Measurements from ENCODE around the gene DNAL1.
A peak's percentile ranks its signal among the peaks of the same experiment; 100 is the strongest.

DNAL1 gene

GRCh38 chr14:73746520-73747378, 102.0 kb downstream of the DNAL1 start:
- Histone ChIP-seq H3K4me1 (ENCODE audit: control insufficient read depth in 1 of 2, insufficient read depth in 1 of 2, low read depth in 1 of 2, low read length in 1 of 2) (peaks cover 83 to 91% of the 10 kb centered on the region in 2 experiments), H3K4me3 (ENCODE audit: low read depth in 1 of 2, low read length in 1 of 2) (no peak overlapping the region), H3K27ac (peak overlapping the region; percentile 7), H3K9me3 (no peaks in the 10 kb centered on the region), H3K27me3 (no peaks in the 10 kb centered on the region), H3K36me3 (no peaks in the 10 kb centered on the region)
- TF ChIP-seq, protein P1, sequence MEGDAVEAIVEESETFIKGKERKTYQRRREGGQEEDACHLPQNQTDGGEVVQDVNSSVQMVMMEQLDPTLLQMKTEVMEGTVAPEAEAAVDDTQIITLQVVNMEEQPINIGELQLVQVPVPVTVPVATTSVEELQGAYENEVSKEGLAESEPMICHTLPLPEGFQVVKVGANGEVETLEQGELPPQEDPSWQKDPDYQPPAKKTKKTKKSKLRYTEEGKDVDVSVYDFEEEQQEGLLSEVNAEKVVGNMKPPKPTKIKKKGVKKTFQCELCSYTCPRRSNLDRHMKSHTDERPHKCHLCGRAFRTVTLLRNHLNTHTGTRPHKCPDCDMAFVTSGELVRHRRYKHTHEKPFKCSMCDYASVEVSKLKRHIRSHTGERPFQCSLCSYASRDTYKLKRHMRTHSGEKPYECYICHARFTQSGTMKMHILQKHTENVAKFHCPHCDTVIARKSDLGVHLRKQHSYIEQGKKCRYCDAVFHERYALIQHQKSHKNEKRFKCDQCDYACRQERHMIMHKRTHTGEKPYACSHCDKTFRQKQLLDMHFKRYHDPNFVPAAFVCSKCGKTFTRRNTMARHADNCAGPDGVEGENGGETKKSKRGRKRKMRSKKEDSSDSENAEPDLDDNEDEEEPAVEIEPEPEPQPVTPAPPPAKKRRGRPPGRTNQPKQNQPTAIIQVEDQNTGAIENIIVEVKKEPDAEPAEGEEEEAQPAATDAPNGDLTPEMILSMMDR (IDR thresholded peaks at IDR 0.05): no peak

DNA sequence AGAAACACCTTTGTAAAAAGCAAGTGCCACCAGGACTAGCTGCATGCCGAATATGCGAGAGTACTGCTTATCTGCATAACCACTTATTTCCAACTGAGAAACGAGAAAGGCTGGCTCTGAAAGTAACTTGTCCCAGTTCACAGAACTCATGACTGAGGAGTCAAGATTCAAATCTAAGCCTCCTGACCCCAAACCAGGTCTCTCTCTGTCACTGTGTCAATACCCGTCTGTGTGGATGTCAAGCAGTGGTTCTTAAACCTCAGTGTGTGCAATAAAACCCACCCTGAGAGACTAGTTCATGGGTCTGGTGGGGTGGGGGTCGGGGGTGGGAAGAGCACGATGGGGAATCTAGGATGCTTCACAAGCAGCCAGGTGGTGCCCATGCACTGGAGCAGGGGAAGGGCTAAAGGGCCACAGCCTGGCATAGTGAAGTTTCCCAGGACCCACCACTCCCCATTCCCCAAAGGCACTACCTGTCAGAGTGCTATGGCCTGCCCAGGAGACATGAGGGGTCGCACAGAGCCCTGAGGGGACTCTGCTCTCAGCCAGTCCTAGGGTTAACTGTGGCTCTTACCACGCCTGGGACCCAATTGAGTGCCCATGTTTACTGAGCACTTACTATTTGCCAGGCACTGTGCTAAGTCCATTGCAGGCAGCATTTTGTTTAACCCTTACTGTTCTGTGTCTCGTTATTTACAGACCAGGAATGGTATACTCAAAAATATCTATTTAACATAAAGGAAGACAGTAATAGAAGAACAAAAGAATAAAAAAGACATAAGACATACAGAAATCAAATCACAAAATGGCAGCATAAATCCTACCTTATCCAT, 102.8 kb downstream of the DNAL1 start:
- no peak overlapping the region for H3K4me3 ChIP-seq (ENCODE audit: low read depth in 1 of 2, low read length in 1 of 2)
- peaks cover 83 to 91% of the 10 kb centered on the region in 2 experiments for H3K4me1 ChIP-seq (ENCODE audit: control insufficient read depth in 1 of 2, insufficient read depth in 1 of 2, low read depth in 1 of 2, low read length in 1 of 2)
- peak overlapping the region; percentile 7 for H3K27ac ChIP-seq
- H3K27me3 ChIP-seq: no peaks in the 10 kb centered on the region
- TF ChIP-seq, protein P1 (IDR thresholded peaks at IDR 0.05): no peak
- no peaks in the 10 kb centered on the region for H3K36me3 ChIP-seq
- H3K9me3 ChIP-seq: no peaks in the 10 kb centered on the region

DNA sequence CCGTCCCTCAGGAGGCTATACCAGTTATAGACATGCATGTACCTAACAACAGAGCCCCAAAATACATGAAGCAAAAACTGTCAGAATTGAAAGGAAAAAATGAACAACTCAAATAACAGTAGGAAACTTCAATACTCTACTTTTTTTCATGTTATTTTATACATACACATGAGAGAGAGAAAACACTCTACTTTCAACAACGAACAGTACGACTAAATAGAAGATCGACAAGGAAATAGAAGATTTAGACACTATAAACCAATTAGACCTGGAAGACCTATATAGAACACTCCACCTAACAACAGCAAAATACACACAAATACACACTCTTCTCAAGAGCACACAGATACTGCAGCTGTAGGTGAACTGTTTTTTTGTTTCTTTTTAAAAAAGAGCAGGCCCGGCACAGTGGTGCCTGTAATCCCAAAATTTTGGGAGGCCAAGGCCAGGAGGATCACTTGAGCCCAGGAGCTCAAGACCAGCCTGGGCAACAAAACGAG, 104.1 kb downstream of the DNAL1 start:
- H3K27ac ChIP-seq: no peak overlapping the region

DNA sequence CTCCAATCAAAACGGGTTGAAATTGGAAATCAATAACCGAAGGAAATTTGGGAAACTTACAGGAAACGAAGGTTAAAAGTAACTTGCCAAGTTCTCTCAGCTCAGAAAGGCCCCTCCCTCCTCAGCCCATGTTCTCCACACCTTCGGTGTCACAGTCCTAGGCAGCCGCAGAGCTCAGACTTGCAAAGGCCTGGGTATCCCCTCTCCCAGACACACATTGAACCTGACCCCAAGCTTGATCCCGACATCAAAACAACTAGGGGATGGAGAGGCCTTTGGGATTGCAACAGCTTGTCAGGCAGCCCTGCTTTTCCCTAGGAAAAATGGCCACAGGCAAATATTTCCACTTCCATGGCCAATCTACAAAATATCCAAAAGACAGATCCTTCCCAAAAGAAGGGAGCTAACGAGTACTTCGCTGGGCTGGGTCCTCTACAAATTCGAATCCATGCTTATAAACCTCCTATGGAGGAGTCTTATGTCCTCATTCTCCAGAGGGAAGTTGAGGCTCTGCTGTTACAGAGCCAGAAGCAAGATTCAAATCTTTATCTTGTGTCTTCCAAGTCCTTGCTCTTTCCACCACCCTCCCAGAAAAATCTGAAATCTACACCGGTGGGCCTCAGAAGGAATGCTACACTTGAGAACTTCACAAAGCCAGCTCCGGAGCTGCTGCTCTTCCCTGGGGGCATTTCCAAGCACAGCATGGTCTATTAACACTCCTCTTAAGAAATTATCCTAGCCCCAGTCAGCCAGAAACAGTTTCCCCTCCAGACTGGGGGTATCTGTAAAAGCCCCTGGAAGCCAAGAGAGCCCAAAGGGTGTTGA, 105.1 kb downstream of the DNAL1 start:
- H3K27me3 ChIP-seq: no peaks in the 10 kb centered on the region
- H3K4me1 ChIP-seq (ENCODE audit: control insufficient read depth in 1 of 2, insufficient read depth in 1 of 2, low read depth in 1 of 2, low read length in 1 of 2): peaks cover 83 to 91% of the 10 kb centered on the region in 2 experiments
- H3K4me3 ChIP-seq (ENCODE audit: low read depth in 1 of 2, low read length in 1 of 2): no peak overlapping the region
- no peaks in the 10 kb centered on the region for H3K9me3 ChIP-seq
- TF ChIP-seq, protein P1 (IDR thresholded peaks at IDR 0.05): no peak
- peak overlapping the region; percentile 86 for H3K27ac ChIP-seq
- H3K36me3 ChIP-seq: no peaks in the 10 kb centered on the region

More for the DNA sequence above, 104.1 kb downstream of the DNAL1 start:
- Histone ChIP-seq H3K27me3 (no peaks in the 10 kb centered on the region), H3K4me3 (ENCODE audit: low read depth in 1 of 2, low read length in 1 of 2) (no peak overlapping the region), H3K36me3 (no peaks in the 10 kb centered on the region), H3K4me1 (ENCODE audit: control insufficient read depth in 1 of 2, insufficient read depth in 1 of 2, low read depth in 1 of 2, low read length in 1 of 2) (peaks cover 83 to 91% of the 10 kb centered on the region in 2 experiments), H3K9me3 (no peaks in the 10 kb centered on the region)
- TF ChIP-seq, protein P1 (IDR thresholded peaks at IDR 0.05): no peak

GRCh38 chr14:73750531-73750901, 105.7 kb downstream of the DNAL1 start:
- Histone ChIP-seq H3K36me3 (no peaks in the 10 kb centered on the region), H3K27ac (peak overlapping the region; percentile 86), H3K9me3 (no peaks in the 10 kb centered on the region), H3K4me1 (ENCODE audit: control insufficient read depth in 1 of 2, insufficient read depth in 1 of 2, low read depth in 1 of 2, low read length in 1 of 2) (peaks cover 83 to 91% of the 10 kb centered on the region in 2 experiments), H3K27me3 (no peaks in the 10 kb centered on the region), H3K4me3 (ENCODE audit: low read depth in 1 of 2, low read length in 1 of 2) (no peak overlapping the region)
- TF ChIP-seq, protein P1 (IDR thresholded peaks at IDR 0.05): no peak
